Neural cell (in vitro differentiated cells): ENCODE results near the gene KIFAP3.

Source experiments
- EP300 ChIP-seq: fragments of 450-650 bp; conservative IDR thresholded peaks from 2 replicates; pipeline ENCODE4 v1.6.1; 2014; ENCODE audit warnings: antibody characterized with exemption, mild to moderate bottlenecking, moderate library complexity; ENCODE audit not compliant: poor library complexity, severe bottlenecking
- EZH2 ChIP-seq: fragments of 200-600, 300-800 bp; shearing (Covaris generic), sonication (generic); IDR thresholded peaks from 2 replicates; pipeline ENCODE4 v1.6.1; 2014; ENCODE audit warnings: antibody characterized with exemption, low read length, borderline replicate concordance, mild to moderate bottlenecking; ENCODE audit not compliant: insufficient read depth, poor library complexity, severe bottlenecking
- MXI1 ChIP-seq: fragments of 450-650 bp; conservative IDR thresholded peaks from 2 replicates; pipeline ENCODE4 v1.6.1; 2014; ENCODE audit warnings: antibody characterized with exemption, mild to moderate bottlenecking; ENCODE audit not compliant: poor library complexity, severe bottlenecking
- POLR2AphosphoS5 ChIP-seq: IDR thresholded peaks from 2 replicates; pipeline ENCODE4 v1.6.1; 2012
- TAF1 ChIP-seq: IDR thresholded peaks from 2 replicates; pipeline ENCODE4 v1.6.1; 2012; ENCODE audit warnings: low read depth
- TF ChIP-seq, protein P1 (sequence below): fragments of 450-650 bp; IDR thresholded peaks from 2 replicates; pipeline ENCODE4 v1.5.1; 2014; ENCODE audit warnings: antibody characterized with exemption, mild to moderate bottlenecking, moderate library complexity; ENCODE audit not compliant: poor library complexity, severe bottlenecking
- TF ChIP-seq, protein P2 (sequence below): IDR thresholded peaks from 2 replicates; pipeline ENCODE4 v1.6.1; 2012; ENCODE audit warnings: borderline replicate concordance

GRCh38 chr1:170064821-170065220 is 9.7 kb downstream of the KIFAP3 start:
- TF ChIP-seq POLR2AphosphoS5: no peak
- no peak for TF ChIP-seq EZH2
- TF ChIP-seq, protein P1, sequence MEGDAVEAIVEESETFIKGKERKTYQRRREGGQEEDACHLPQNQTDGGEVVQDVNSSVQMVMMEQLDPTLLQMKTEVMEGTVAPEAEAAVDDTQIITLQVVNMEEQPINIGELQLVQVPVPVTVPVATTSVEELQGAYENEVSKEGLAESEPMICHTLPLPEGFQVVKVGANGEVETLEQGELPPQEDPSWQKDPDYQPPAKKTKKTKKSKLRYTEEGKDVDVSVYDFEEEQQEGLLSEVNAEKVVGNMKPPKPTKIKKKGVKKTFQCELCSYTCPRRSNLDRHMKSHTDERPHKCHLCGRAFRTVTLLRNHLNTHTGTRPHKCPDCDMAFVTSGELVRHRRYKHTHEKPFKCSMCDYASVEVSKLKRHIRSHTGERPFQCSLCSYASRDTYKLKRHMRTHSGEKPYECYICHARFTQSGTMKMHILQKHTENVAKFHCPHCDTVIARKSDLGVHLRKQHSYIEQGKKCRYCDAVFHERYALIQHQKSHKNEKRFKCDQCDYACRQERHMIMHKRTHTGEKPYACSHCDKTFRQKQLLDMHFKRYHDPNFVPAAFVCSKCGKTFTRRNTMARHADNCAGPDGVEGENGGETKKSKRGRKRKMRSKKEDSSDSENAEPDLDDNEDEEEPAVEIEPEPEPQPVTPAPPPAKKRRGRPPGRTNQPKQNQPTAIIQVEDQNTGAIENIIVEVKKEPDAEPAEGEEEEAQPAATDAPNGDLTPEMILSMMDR: no peak
- TF ChIP-seq EP300: no peak
- no peak for TF ChIP-seq TAF1
- TF ChIP-seq, protein P2, sequence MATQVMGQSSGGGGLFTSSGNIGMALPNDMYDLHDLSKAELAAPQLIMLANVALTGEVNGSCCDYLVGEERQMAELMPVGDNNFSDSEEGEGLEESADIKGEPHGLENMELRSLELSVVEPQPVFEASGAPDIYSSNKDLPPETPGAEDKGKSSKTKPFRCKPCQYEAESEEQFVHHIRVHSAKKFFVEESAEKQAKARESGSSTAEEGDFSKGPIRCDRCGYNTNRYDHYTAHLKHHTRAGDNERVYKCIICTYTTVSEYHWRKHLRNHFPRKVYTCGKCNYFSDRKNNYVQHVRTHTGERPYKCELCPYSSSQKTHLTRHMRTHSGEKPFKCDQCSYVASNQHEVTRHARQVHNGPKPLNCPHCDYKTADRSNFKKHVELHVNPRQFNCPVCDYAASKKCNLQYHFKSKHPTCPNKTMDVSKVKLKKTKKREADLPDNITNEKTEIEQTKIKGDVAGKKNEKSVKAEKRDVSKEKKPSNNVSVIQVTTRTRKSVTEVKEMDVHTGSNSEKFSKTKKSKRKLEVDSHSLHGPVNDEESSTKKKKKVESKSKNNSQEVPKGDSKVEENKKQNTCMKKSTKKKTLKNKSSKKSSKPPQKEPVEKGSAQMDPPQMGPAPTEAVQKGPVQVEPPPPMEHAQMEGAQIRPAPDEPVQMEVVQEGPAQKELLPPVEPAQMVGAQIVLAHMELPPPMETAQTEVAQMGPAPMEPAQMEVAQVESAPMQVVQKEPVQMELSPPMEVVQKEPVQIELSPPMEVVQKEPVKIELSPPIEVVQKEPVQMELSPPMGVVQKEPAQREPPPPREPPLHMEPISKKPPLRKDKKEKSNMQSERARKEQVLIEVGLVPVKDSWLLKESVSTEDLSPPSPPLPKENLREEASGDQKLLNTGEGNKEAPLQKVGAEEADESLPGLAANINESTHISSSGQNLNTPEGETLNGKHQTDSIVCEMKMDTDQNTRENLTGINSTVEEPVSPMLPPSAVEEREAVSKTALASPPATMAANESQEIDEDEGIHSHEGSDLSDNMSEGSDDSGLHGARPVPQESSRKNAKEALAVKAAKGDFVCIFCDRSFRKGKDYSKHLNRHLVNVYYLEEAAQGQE: no peak
- TF ChIP-seq MXI1: no peak
